Measurements from ENCODE around the gene POLQ.

DNA sequence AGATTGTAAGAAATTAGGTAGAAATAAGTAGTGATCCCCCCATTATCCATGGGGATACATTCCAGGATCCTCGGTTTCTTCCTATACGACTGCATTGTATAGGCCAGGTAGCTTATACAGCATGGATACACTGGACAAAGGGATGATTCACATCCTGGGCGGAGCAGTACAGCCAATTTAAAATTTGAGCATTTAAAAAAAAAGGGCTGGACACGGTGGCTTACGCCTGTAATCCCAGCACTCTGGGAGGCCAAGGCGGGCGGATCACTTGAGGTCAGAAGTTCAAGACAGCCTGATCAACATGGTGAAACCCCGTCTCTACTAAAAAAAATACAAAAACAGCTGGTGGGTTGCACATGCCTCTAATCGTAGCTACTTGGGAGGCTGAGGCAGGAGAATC is 21.0 kb upstream of the POLQ start:
- TF ChIP-seq POLR2A (IDR thresholded peaks at IDR 0.05) = no peak
- TF ChIP-seq, protein P1, sequence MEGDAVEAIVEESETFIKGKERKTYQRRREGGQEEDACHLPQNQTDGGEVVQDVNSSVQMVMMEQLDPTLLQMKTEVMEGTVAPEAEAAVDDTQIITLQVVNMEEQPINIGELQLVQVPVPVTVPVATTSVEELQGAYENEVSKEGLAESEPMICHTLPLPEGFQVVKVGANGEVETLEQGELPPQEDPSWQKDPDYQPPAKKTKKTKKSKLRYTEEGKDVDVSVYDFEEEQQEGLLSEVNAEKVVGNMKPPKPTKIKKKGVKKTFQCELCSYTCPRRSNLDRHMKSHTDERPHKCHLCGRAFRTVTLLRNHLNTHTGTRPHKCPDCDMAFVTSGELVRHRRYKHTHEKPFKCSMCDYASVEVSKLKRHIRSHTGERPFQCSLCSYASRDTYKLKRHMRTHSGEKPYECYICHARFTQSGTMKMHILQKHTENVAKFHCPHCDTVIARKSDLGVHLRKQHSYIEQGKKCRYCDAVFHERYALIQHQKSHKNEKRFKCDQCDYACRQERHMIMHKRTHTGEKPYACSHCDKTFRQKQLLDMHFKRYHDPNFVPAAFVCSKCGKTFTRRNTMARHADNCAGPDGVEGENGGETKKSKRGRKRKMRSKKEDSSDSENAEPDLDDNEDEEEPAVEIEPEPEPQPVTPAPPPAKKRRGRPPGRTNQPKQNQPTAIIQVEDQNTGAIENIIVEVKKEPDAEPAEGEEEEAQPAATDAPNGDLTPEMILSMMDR (IDR thresholded peaks at IDR 0.05) = no peak
